SIG-M5 (cell line): ENCODE measurements around the gene PLGRKT.
"Not testable (repeated sequence)": the region's sequence is repeated elsewhere in the genome, so short reads cannot be mapped to it uniquely, and the experiment has no call there.

Experiments
- DNase-seq: peaks from one replicate; lab custom pipeline; 2025; lab: John Stamatoyannopoulos, UW

PLGRKT gene

GRCh38 chr9:5375790-5376477, 61.8 kb downstream of the PLGRKT start:
- DNase-seq: no peak

- DNase-seq: no peak
These were observed 62.6 kb downstream of the PLGRKT start for GRCh38 chr9:5375091-5375490.

GRCh38 chr9:5364294-5365024, 73.3 kb downstream of the PLGRKT start:
- DNase-seq: no peak

GRCh38 chr9:5361326-5362010, 76.3 kb downstream of the PLGRKT start:
- DNase-seq: no peak

- no peak for DNase-seq
These were observed 77.4 kb downstream of the PLGRKT start for GRCh38 chr9:5360341-5360740.

- DNase-seq: no peak
These were observed 80.2 kb downstream of the PLGRKT start for GRCh38 chr9:5357431-5358105.

GRCh38 chr9:5355817-5356216, 81.9 kb downstream of the PLGRKT start:
- DNase-seq: no peak

- DNase-seq: no peak
These were observed 82.5 kb downstream of the PLGRKT start for GRCh38 chr9:5355226-5355625.

GRCh38 chr9:5354184-5354583, 83.5 kb downstream of the PLGRKT start:
- no peak for DNase-seq

- no peak for DNase-seq
These were observed 85.0 kb downstream of the PLGRKT start for GRCh38 chr9:5352637-5353248.

- DNase-seq: not testable (repeated sequence)
These were observed 98.4 kb downstream of the PLGRKT start, which contains the start of gene RLN1 for GRCh38 chr9:5338992-5339981. Gene RLN1 (minus strand): TSS chr9:5339876. CDS start chr9:5339746, 130 bp downstream.

- no peak for DNase-seq
These were observed 101.0 kb downstream of the PLGRKT start for GRCh38 chr9:5336688-5337087.

- not testable (repeated sequence) for DNase-seq
These were observed 106.4 kb downstream of the PLGRKT start for GRCh38 chr9:5331276-5331675.

- DNase-seq: no peak
These were observed 110.7 kb downstream of the PLGRKT start for GRCh38 chr9:5326893-5327548.

- DNase-seq: no peak
These were observed 111.5 kb downstream of the PLGRKT start for GRCh38 chr9:5326187-5326586.

GRCh38 chr9:5321601-5322000, 116.1 kb downstream of the PLGRKT start:
- DNase-seq: not testable (repeated sequence)

- no peak for DNase-seq
These were observed 116.7 kb downstream of the PLGRKT start for GRCh38 chr9:5321058-5321457.

- not testable (repeated sequence) for DNase-seq
These were observed 121.3 kb downstream of the PLGRKT start for GRCh38 chr9:5316406-5316805.

- no peak for DNase-seq
These were observed 122.4 kb downstream of the PLGRKT start for GRCh38 chr9:5315187-5315923.
